Esophagus squamous epithelium (tissue), 4 donors: ENCODE data around the gene HECA.

ENCODE experiments used
- POLR2A ChIP-seq, 4 donors: fragments of 450-650 bp; IDR thresholded peaks; one replicate each; pipeline ENCODE4 v1.6.1; 2017; ENCODE audit warnings: antibody characterized with exemption in 4 of 4, mild to moderate bottlenecking in 4 of 4, moderate library complexity in 3 of 4
- TF ChIP-seq, protein P1 (sequence below), 6 experiments: fragments of 450-650 bp in 4 of 6; fragments of 200-600 bp in 2 of 6; sonication (generic) in 2 of 6; IDR thresholded peaks; one replicate each; pipeline ENCODE4 v1.5.1; 2016 to 2019; ENCODE audit warnings: antibody characterized with exemption in 6 of 6, mild to moderate bottlenecking in 4 of 6, moderate library complexity in 4 of 6

- TF ChIP-seq, protein P1, sequence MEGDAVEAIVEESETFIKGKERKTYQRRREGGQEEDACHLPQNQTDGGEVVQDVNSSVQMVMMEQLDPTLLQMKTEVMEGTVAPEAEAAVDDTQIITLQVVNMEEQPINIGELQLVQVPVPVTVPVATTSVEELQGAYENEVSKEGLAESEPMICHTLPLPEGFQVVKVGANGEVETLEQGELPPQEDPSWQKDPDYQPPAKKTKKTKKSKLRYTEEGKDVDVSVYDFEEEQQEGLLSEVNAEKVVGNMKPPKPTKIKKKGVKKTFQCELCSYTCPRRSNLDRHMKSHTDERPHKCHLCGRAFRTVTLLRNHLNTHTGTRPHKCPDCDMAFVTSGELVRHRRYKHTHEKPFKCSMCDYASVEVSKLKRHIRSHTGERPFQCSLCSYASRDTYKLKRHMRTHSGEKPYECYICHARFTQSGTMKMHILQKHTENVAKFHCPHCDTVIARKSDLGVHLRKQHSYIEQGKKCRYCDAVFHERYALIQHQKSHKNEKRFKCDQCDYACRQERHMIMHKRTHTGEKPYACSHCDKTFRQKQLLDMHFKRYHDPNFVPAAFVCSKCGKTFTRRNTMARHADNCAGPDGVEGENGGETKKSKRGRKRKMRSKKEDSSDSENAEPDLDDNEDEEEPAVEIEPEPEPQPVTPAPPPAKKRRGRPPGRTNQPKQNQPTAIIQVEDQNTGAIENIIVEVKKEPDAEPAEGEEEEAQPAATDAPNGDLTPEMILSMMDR (IDR thresholded peaks at IDR 0.05), result no peak
- no peak for TF ChIP-seq POLR2A (IDR thresholded peaks at IDR 0.05)
Measured at GRCh38 chr6:139166956-139167313, 32.1 kb downstream of the HECA start.
